AG08395 (cell line): ENCODE results near the gene RSRC1.
"Not testable (repeated sequence)": the region's sequence is repeated elsewhere in the genome, so short reads cannot be mapped to it uniquely, and the experiment has no call there.

ENCODE experiments used
- DNase-seq: peaks from one replicate; pipeline ENCODE4 v3.0.0; 2012; ENCODE audit warnings: mixed read lengths, low spot score

RSRC1 gene

DNA sequence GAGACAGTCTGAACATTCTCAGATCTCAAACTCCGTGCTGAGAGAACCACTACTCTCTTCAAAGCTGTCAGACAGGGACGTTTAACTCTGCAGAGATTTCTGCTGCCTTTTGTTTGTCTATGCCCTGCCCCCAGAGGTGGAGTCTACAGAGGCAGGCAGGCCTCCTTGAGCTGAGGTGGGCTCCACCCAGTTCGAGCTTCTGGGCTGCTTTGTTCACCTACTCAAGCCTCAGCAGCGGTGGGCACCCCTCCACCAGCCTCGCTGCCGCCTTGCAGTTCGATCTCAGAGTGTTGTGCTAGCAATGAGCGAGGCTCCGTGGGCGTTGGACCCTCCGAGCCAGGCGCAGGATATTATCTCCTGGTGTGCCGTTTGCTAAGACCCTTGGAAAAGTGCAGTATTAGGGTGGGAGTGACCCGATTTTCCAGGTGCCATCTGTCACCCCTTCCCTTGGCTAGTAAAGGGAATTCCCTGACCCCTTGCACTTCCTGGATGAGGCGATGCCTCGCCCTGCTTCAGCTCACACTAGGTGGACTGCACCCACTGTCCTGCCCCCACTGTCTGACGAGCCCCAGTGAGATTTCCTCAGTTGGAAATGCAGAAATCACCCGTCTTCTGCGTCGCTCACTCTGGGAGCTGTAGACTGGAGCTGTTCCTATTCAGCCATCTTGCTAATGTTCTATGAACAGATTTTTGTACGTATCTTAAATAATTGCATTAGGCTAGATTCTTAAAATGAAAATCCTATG, 220.0 kb downstream of the RSRC1 start:
- DNase-seq: not testable (repeated sequence)

DNA sequence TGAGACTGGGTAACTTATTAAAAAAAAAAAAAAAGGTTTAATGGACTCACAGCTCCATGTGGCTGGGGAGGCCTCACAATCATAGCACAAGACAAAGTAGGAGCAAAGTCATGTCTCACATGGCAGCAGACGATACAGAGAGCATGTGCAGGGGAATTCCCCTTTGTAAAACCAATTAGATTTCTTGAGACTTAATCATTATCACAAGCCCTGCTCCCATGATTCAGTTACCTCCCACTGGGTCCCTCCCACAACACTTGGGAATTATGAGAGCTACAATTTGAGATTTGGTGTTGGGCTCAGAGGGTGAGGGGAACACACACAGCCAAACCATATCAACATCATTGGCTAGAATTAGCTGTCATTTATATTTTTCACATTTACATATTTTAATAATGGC, 221.0 kb downstream of the RSRC1 start:
- no peak for DNase-seq

DNA sequence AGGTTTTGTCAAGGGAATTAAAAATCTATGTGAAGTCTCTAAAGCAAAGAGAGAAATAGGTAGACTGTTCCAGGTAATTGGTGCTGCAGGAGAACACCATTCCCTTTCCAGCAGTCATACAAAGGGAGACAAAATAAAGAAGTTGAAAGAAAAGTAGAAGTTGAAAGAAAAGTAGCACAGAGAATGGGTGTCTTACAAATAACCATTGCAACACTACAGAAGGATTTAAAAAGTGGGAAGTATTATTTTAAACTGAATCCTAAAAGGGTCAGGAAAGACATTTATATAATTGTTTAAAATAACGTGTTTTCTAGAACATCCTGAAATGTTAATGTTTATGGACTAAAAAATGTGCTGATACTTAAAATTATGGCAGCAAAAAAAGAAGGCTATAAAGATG, 223.8 kb downstream of the RSRC1 start:
- DNase-seq: no peak

DNA sequence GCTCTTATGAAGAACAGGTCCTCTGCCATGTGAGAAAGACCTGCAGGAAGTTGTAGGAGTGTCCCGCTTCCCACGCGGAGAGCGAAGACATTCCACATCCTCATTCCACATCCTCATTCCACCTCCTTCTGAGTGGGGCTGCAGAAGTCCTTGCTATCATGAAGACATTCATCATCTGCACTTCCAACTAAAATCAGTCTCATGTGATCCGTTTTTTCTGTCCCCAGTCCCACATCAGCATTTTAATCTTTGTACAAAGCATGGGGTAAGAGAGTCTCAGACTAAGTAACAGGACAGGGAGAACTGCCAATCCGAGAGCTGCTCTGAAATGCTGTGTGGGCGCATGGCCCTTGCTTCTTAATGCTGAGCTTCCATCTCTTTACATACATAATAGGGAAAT, 227.2 kb downstream of the RSRC1 start:
- DNase-seq: no peak

DNA sequence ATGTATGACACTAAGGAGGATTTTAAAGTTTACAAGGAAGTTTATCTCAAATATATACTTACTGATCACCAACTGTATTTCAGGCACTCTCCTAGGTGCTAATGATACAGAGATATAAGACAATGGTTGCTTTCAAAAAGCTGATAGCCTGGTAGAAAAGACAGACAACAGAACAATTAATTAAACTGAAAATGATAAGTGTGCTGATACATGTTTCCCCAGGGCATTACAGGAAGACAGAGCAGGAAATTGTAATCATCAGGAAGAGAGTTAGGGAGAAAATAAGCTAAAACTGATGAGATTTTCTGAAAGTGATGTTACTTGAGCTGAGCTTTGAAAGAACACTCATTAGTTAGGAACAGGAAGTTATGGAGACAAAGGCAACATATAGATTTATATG, 229.7 kb downstream of the RSRC1 start:
- no peak for DNase-seq

DNA sequence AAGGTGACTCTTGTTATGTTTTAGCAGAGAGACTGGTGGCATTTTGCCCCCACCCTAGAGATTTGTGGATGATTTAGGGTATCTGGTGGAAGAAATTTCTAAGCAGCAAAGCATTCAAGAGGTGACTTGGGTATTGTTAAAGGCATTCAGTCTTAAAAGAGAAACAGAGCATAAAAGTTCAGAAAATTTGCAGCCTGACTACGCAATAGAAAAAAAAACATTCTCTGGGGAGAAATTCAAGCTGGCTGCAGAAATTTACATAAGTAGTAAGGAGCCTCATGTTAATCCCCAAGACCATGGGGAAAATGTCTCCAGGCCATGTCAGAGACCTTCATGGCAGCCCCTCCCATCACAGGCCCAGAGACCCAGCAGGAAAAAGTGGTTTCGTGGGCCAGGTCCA, 231.1 kb downstream of the RSRC1 start:
- DNase-seq: not testable (repeated sequence)

DNA sequence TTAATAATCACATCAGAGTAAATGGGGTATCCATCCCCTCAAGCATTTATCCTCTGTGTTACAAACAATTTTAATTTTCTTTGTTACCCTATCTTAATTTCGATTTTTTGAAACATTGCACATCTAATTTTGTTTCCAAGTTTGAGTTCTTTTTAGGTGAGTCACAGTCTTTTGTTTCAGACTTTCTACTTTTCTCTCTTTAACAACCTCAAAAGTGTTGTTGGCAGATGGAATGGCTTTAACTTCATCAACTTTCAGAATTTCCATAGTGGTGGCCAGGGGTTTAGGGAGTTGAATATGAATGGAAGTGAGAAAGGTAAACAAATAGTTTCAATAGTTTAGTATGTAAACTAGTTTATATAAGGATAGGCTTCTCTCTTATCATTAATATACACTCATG, 238.1 kb downstream of the RSRC1 start:
- DNase-seq: peak; percentile 35

DNA sequence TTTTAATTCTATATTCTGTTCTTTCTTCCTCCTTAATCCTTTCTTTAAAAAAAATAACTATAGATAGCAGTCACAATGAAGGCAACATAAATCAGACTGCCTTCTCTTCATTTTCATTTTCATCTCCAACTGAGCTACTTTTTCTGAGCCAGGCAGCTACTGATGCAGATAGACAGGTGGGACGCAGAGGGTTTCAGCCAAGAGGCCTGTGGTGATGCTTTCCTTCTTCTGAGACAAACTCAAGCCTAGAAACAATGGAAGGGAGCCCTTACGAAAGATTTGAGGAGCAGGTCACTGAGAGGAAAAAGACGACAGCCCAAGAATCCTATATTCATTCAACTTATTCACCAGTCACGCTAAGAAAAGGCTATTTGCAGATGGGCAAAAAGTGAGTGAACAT, 241.1 kb downstream of the RSRC1 start:
- no peak for DNase-seq

DNA sequence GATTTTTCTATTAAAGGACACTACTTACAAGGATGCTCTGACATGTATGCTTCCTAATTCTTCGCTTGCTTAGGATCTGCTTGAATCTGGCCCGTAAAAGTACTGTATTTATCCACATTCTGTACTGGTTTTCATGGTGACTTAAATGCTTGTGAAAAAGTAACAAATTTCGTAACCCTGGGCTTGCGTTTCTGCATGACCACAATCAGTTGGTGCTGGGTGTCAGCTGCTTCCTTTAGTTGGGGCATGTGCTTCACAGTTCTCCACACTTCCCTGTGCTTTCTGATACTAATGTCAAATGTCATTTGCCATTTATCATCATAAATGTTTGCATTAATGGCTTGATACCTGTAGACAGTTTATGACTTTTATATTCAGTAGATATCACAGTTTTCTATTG, 242.7 kb downstream of the RSRC1 start:
- DNase-seq: no peak

DNA sequence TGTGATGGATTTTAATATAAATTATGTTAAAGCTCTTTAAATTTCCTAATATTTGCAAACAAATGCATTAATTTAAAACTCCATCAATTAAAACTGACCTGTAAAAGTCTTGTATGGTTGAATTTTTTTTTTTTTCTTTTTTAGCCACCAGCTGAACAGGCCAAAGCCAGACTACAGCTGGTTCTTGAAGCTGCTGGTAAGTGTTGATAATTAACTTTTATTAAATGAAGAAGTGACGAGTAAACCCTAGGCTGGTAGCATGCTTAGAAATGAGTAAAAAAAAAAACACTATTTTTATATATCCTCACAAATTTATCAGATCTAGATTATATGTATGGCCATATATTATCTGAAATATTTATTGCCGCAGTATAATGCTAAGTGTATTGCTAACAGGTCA, 244.8 kb downstream of the RSRC1 start:
- no peak for DNase-seq

DNA sequence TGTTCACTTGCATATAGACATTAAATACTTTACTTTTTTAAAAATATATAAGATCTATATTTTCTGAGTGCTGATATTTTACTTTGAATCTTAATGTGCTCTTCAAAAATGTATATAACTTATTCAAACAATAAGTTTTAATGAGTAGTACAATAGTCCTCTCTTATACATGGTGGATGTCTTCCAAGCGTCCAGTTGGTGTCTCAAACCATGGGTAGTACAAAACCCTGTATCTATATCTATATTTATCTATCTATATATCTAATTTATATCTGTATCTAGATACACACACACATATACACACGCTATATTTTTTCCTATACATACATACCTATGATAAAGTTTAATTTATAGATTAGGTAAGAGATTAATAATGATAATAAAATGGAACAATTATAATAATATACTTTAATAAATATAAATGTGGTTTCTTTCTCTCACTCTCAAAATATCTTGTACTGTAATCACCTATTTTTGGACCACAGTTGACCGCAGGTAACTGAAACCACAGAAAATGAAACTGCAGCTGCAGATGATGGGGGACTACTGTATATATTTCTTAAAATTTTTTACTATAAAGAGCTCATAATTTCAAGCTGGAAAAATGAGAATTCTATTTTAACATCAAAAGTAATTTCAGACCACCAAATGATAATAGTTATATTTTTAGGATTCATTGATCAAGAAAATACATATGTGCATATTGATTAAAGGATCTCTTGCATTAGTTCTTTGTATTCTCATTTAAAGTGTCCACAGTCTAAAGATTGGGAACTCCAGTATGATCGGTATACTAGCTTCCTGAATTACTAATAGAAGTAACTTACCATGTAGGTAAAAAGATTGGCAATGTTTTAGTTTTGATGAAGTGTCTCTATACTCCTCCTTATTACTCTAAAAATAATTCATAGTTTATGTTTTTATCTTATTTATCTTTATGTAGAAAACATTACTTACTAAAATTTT, 246.0 kb downstream of the RSRC1 start:
- DNase-seq: no peak

DNA sequence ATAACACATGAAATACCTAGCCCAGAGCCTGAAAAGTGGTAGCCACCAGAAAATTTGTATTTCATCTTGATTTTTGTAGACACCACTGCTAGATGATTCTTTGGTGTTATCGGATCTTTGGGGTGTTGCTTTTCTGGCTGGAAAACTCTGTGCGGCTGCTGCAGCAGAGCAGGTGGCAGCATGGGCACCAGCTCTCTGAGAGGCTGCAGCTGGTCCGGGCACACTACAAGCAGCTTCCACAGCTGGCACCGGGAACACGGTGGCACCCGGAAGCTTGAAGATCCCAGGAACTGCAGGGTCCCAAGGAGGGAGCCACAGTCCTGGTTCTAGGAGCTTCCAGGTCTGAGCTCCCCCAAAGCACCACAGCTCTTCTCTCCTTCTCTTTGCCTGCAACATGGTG, 249.4 kb downstream of the RSRC1 start:
- no peak for DNase-seq

DNA sequence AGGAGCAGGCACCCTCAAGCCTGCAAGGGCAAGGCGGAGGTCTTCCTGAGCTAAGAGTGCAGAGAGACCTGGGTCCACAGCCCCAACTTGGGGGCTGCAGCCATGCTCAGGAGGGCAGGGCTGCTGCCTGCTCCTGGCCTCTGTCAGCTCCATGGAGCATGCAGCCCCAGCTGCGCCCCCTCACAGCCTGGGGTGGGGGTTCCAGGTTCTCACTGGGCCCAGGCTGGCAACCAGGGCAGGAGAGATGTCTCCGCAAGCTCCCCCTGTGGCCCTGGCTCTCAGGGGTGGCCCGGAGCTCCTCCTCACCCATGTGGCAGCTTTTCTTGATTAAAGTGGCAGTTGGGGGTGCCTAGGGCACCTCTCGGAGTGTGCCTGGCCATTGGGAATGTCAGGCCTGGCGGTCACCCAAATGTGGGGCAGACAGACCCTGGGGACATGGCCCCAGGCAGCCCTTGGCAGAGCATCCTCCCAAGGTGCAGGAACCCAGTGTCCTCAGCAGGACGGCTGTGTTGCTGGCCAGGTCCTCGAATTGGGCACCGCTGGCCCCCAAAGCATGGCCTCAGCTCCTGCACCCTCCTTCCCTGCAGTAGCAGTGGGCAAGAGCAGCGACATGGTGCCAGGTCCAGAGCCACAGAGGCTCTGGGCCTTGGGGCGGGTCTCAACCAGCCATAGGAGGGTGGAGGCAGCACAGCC, 251.0 kb downstream of the RSRC1 start:
- no peak for DNase-seq

DNA sequence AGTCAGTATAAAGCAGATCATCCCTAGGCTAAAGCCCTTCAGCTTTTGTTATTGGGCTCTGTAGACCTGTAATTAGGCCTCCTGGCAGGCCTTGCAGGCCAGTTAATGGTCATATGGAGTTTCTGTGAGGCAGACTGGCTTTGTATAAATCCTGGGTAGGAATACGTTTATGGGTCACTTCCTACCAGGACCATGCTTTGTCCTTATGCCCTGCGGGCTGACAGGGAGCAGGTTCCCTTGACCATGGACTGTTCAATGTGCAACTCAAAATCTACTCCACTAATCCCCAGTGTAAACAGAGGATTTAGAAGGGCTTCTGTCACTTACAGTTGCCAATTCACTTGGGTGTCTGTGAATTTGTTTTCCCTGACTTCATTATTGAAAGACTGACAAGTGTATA, 258.4 kb downstream of the RSRC1 start:
- no peak for DNase-seq

DNA sequence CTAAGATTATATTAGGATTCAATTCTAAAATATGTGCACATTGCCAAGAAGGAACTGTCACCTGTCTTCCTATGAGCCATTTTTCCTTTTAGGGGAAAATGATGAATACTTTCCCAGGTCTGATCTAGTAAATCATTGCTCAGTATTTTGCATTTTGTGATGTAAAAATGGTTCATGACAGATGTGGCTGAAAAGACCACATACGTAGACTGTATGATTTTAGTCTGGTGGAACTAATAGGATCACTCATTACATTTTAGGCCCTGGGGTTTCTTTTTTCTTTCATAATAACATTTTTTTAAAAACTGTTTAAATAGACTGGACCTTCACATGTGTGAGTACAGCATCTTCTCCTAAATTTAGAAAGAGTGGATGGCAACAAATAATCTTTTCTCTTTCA, 259.4 kb downstream of the RSRC1 start:
- no peak for DNase-seq

DNA sequence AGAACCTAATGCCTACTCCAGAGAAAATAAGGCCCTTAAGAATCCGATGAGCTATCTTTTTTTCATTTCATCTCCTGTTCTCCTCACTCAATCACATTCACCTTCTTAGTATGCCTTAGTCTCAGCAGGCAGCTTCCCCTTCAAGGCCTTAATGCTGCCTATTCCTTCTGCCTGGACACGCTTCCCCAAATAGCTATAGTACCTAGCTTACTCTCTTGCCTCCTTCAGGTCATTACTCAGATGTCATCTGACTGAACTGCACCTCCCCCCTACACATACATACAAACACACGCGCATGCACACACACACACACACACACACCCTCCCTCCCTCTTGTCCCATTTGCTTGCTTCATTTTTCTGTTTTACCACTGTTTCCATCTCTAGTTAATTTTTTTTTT, 269.6 kb downstream of the RSRC1 start:
- no peak for DNase-seq

DNA sequence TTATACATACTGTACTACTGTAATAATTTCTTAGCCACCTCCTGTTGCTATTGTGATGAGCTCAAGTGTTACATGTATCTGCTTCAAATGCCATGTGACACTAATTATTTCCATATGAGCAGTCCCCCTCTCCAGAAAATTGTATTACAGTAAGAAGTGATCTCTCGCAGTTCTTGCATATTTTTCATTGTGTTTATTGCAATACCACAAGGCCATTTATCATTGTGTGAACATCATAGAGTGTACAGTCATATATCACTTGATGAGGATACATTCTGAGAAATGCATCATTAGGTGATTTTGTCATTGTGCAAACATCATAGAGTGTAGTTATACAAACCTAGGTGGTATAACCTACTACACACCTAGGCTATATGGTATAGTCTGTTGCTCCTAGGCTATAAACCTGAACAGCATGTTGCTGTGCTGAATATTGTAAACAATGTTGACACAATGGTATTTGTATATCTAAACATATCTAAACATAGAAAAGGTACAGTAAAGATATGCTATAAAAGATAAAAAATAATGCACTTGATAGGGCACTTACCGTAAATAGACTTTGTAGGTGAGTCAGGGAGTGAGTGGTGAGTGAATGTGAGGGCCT, 271.5 kb downstream of the RSRC1 start:
- no peak for DNase-seq

DNA sequence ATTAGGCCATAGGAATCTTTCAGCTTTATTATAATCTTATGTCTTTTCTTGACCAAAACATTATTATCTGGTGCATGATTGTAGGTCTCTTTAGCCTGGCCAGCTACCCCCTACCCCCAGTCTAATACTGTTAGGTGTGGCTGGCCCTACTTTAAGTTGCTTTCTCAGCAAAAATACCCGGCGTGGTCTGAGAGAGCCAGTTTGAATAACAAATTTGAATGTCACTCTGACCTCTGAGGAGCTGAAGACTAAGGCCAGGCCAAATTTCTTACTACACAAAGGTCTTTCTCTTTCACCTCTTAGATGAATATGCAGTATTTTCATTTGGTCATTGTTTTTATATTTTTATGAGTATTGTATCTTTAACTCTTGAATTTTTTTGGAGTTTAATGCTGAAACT, 272.6 kb downstream of the RSRC1 start:
- no peak for DNase-seq

DNA sequence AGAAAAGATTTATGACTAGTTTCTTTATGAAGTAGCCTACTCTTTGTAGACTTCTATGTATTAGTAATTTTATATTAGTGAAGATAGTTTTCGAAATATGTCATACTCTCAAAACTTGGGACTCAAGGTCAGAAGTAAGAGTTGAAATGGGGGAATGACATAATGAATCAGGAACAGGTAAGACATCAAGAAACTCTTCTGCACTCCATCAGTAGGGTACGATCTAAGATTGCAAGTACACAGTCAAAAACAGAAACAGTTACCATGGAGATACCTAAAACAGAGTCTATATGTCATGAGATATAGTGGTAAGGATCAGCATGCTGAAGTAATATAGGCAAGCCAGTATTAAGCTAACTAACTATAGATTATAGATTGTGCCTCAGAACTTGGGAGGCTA, 274.1 kb downstream of the RSRC1 start:
- DNase-seq: no peak

DNA sequence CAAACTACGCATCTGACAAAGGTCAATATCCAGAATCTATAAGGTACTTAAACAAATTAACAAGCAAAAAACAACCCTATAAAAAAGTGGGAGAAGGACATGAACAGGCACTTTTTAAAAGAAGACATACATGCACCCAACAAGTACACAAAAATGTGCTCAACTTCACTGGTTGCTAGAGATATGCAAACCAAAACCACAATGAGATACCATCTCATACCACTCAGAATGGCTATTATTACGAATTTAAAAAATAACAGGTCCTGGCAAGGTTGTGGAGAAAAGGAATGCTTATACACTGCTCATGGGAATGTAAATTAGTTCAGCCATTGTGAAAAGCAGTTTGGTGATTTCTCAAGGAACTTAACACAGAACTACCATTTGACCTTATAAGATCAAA, 285.5 kb downstream of the RSRC1 start:
- DNase-seq: no peak

DNA sequence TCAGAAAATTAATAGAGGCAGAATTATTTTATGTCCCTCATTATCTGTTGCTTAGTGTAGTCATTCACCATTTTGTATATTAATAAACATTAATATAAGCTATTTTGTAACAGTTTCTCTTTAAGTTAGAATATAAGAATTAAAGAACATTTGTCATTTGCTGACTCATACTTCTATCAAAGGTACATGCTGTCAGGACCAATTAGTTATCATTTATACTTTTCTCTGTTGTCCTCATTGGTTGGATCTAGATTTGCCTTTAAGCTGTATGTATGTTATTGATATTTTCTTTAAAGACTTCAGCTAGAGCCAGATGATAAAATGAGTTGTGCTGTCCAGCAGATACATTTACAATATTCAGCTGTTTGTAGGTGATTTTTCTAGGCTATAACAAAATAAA, 292.7 kb downstream of the RSRC1 start:
- DNase-seq: no peak

DNA sequence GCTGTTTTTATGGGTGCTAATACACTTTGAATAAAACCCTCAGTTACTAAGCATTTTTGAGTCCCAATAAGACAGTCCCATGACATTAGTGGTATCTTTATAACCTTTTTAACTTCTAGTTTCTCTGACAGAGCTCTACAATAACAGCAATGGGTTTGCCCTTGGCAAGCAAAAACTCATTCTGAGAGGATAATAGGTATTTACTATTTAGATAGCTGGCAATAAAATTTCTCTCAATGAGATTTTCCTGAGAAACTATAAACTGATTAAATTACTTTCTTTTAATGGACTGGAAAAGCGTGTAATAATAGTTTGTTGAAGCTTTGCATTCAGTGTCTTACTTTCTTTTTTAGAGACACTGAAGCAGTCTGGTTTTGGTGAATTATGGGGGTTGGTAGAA, 293.1 kb downstream of the RSRC1 start:
- DNase-seq: no peak
